ENCODE data around the gene APOL6.
"Not testable (repeated sequence)": the region's sequence is repeated elsewhere in the genome, so short reads cannot be mapped to it uniquely, and the experiment has no call there.

Gene APOL6

GRCh38 chr22:35620624-35621251 lies 27.5 kb upstream of the APOL6 start:
- ChIA-PET CTCF (interaction anchor here (0.7 to 3.4 kb wide), 6 partner anchors 9 to 311 kb away, joined by 3 to 19 read pairs (median 6); no protein-coding TSS in a partner anchor), POLR2A (no interaction called here)
- TF ChIP-seq CTCF (IDR thresholded peaks at IDR 0.05; ENCODE audit: control extremely low read depth, extremely low read depth, low read depth, missing control alignments), result no peak
- no peak for DNase-seq (ENCODE audit: extremely low spot score)

GRCh38 chr22:35621451-35621850 lies 26.8 kb upstream of the APOL6 start:
- no peak for TF ChIP-seq CTCF (IDR thresholded peaks at IDR 0.05; ENCODE audit: control extremely low read depth, extremely low read depth, low read depth, missing control alignments)
- POLR2A ChIA-PET, result no interaction called here
- DNase-seq (ENCODE audit: extremely low spot score), result no peak
- CTCF ChIA-PET, result interaction anchor here (0.7 to 3.4 kb wide), 7 partner anchors 9 to 310 kb away, joined by 3 to 19 read pairs (median 4); no protein-coding TSS in a partner anchor

GRCh38 chr22:35622191-35622913 lies 25.9 kb upstream of the APOL6 start:
- no peak for TF ChIP-seq CTCF (IDR thresholded peaks at IDR 0.05; ENCODE audit: control extremely low read depth, extremely low read depth, low read depth, missing control alignments)
- DNase-seq (ENCODE audit: extremely low spot score), result no peak
- ChIA-PET POLR2A (no interaction called here), CTCF (interaction anchor here (0.7 to 3.4 kb wide), 7 partner anchors 9 to 273 kb away, joined by 3 to 19 read pairs (median 4); no protein-coding TSS in a partner anchor)

DNA sequence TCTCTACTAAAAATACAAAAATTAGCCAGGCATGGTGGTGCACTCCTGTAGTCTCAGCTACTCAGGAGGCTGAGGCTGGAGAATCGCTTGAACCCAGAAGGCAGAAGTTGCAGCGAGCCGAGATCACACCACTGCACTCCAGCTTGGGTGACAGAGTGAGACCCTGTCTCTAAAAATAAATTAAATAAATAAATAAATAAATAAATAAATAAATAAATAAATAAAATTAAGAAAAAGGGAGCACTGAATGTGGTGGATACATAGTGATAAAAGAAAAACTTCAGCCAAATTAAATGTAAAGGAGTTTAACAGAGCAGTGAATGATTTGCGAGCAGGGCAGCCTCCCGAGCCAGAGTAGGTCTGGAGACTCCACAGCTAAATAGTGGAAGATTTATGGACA lies 24.4 kb upstream of the APOL6 start:
- CTCF ChIA-PET, result interaction anchor here (1.0 to 1.4 kb wide), 3 partner anchors 11 to 507 kb away, joined by 3 read pairs; no protein-coding TSS in a partner anchor
- DNase-seq (ENCODE audit: extremely low spot score); POLR2A ChIA-PET: not testable (repeated sequence)

GRCh38 chr22:35624547-35624946 lies 23.7 kb upstream of the APOL6 start:
- ChIA-PET POLR2A (no interaction called here), CTCF (interaction anchor here (1.0 to 1.4 kb wide), 3 partner anchors 10 to 506 kb away, joined by 3 read pairs; no protein-coding TSS in a partner anchor)
- no peak for TF ChIP-seq CTCF (IDR thresholded peaks at IDR 0.05; ENCODE audit: control extremely low read depth, extremely low read depth, low read depth, missing control alignments)
- DNase-seq (ENCODE audit: extremely low spot score), result no peak

- POLR2A ChIA-PET, result no interaction called here
- TF ChIP-seq CTCF (IDR thresholded peaks at IDR 0.05; ENCODE audit: control extremely low read depth, extremely low read depth, low read depth, missing control alignments), result no peak
- DNase-seq (ENCODE audit: extremely low spot score), result no peak
- CTCF ChIA-PET, result interaction anchor here (1.1 to 1.6 kb wide), 6 partner anchors 8 to 304 kb away, joined by 3 to 7 read pairs (median 4); partner anchors contain the start of genes APOL6 and MB
Measured at GRCh38 chr22:35625763-35626432, 22.3 kb upstream of the APOL6 start.
